ENCODE data around the gene ARHGAP24.

The ARHGAP24 gene

DNA sequence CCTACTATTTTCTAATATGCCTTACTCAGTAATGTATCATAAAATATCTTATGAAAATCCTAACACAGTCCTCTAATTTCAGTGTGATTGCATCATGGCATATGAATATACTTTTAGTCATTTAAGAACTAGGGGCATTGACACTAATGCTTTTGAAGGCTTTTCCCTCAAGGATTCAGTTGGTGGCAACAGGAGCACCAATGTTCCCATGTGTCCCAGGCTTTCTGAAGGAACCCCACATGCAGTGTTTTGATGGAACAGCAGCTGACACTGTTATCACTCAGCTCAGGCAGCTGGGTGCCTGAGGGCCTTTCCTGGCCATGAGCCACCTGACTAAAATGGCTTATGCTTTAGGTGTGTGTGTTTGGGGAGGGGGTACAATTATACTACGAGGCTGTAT is 348.3 kb downstream of the ARHGAP24 start:
- Histone ChIP-seq H3K9me3 (ENCODE audit: insufficient read depth, low read depth, low read length) (no peaks in the 10 kb centered on the region), H3K4me1 (ENCODE audit: insufficient read depth, low read length) (peaks cover 52% of the 10 kb centered on the region), H3K4me3 (ENCODE audit: low read length) (no peak overlapping the region), H3K9ac (ENCODE audit: low read depth, low read length) (no peak overlapping the region), H3K27ac (ENCODE audit: low read depth, low read length) (peak overlapping the region; percentile 58; the same call in 1 of the 2 replicates), H3K36me3 (ENCODE audit: insufficient read depth, low read length) (no peaks in the 10 kb centered on the region), H3K27me3 (ENCODE audit: insufficient read depth, low read length) (no peaks in the 10 kb centered on the region)
- WGBS: 38% methylated on average over 1 of the region's 1 CpG

DNA sequence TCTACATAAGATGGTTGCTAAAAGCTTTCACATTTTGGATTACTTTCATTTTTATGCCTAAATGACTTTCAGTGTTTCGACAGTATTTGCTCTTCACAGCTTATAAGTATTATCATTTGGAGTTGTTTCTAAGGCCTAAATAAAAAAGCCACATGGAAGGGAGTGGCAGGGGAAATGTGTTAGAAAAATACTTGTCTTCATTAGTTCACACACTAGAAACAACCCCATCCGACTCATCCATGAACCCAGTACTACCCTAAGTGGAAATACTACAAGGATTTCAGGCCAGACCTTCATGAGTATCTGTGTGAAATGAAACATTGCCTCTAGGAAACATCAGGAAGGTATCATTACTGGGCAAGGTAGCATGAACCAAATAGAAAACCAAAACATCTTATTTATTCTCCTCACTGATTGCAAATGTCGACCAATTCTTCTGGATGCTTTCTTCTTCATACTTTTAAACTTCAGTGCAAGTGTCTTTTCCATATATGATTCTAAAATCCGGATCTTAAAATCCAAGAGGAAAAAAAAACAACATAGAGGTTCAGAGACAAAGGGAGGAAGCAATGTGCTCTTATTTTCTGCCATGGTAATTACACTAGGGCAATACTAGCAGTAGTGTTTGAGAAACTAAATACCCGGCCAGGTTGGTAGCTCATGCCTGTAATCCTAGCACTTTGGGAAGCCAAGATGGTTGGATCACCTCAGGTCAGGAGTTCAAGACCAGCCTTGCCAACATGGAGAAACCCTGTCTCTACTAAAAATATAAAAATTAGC is 349.4 kb downstream of the ARHGAP24 start:
- H3K9ac ChIP-seq (ENCODE audit: low read depth, low read length): no peak overlapping the region
- no peak overlapping the region for H3K27ac ChIP-seq (ENCODE audit: low read depth, low read length)
- 86% methylated on average over 5 of the region's 5 CpGs for WGBS
- H3K36me3 ChIP-seq (ENCODE audit: insufficient read depth, low read length): no peaks in the 10 kb centered on the region
- H3K9me3 ChIP-seq (ENCODE audit: insufficient read depth, low read depth, low read length): no peaks in the 10 kb centered on the region
- peaks cover 49% of the 10 kb centered on the region for H3K4me1 ChIP-seq (ENCODE audit: insufficient read depth, low read length)
- no peak overlapping the region for H3K4me3 ChIP-seq (ENCODE audit: low read length)
- no peaks in the 10 kb centered on the region for H3K27me3 ChIP-seq (ENCODE audit: insufficient read depth, low read length)

DNA sequence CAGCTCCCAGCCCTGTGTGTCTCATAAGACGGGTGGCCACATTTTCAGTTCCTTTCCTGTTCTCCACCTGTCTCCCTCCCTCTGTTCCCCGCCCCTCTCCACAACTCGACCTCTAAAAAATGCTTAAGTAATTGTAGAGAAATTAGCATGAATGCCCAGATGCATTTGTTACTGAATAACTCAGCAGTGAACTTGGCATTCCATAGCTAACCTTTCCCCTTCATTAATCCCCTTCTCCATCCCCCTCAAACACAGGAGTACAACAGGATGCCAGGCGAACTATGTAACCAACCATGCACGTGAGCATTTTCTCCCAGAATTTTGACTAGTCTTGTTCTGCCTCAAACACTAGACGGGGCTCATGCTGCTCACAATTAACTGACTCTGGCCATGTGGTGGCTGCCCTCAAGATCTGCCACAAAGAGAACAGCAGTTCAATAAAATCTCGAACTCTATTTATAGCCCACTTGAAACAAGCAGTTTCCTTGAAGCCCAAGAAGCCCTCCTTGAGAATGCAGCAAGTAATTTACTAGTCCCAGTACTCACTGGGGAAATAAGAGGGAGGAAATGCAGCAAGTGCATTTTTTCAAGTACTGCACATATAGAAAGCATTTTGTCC is 351.2 kb downstream of the ARHGAP24 start:
- WGBS: 20% methylated on average over 5 of the region's 7 CpGs
- H3K4me3 ChIP-seq (ENCODE audit: low read length): no peak overlapping the region
- H3K9me3 ChIP-seq (ENCODE audit: insufficient read depth, low read depth, low read length): no peaks in the 10 kb centered on the region
- H3K4me1 ChIP-seq (ENCODE audit: insufficient read depth, low read length): peaks cover 49% of the 10 kb centered on the region
- peak overlapping the region; percentile 59 for H3K9ac ChIP-seq (ENCODE audit: low read depth, low read length)
- no peaks in the 10 kb centered on the region for H3K36me3 ChIP-seq (ENCODE audit: insufficient read depth, low read length)
- H3K27me3 ChIP-seq (ENCODE audit: insufficient read depth, low read length): no peaks in the 10 kb centered on the region
- H3K27ac ChIP-seq (ENCODE audit: low read depth, low read length): peak overlapping the region; percentile 84

DNA sequence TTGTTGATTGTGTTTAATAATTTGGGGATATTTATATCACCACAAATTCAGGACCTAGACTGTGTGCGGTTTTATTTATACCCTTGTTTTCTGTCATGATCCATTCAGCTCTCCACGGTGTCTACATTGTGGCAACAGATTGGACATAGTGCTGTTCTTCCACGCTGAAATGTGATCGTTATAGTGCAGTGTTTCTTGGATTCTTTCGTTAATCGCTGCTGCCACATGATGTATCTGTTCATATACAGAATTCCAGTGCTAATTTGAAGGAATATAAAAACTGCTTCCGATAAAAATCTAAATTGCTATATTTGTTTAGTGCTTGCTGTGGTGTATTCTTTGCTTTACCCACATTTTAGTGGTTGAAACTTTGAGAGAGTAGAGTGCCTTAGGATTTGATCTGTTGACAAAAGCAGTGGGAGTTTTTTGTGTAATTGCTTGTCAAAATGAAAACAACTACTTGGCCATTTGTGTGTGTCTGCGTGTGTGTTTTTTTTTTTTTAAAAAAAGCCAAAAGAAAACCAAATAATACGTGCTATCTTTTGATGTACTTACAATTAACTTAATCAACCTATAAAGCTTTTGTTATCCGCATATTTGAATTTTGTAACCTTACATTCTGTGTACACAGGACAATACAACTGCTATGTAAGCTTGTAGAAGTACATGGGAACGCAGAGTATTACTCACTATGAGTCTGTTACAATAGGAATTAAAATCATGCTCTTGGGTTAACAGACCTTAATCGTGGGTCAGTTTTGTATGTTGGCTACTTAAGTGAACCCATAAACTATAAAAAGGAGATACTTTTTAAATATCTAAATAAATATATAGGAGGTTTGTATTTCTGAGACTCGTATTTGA is 353.3 kb downstream of the ARHGAP24 start:
- H3K27me3 ChIP-seq (ENCODE audit: insufficient read depth, low read length): no peaks in the 10 kb centered on the region
- 87% methylated on average over 12 of the region's 13 CpGs for WGBS
- H3K9ac ChIP-seq (ENCODE audit: low read depth, low read length): no peak overlapping the region
- H3K27ac ChIP-seq (ENCODE audit: low read depth, low read length): 0 out of 2 replicates have a peak overlapping the region, but pooled peaks have one; percentile 19
- peaks cover 60% of the 10 kb centered on the region for H3K4me1 ChIP-seq (ENCODE audit: insufficient read depth, low read length)
- no peak overlapping the region for H3K4me3 ChIP-seq (ENCODE audit: low read length)
- no peaks in the 10 kb centered on the region for H3K36me3 ChIP-seq (ENCODE audit: insufficient read depth, low read length)
- H3K9me3 ChIP-seq (ENCODE audit: insufficient read depth, low read depth, low read length): no peaks in the 10 kb centered on the region

DNA sequence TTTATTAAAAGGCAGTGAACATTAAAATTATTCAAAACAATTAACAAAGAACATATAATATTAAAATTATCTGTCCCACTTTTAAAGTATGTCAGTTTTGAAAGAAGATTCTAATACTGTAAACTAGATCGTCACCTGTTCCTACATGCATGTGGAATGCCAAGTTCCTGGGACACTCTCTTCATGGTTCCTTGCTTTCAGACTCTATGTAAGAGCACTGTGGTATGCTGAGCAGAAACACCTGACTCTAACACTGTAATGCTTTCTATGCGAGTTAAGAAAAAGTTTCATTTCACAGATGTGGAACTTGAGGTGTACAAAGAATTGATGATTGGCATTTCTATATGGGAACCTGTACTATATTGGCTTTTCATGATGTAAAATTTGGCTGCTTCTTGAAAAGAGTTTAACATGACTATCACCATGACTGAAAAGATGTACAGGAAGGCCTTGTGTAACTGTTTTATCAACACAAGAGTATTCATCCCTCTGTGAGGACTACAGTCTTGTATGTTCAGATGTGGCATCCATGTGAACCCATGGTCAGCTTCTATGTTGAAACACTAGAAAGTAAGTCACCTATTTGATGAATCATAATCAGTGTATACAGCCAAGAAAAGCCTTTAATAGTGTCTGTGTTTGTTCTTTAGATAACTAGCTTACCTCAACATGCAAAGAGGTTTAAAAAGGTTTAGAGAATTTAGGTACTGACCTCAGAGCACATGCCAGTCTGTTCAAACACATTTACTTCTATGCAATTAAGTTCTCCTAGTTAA is 354.5 kb downstream of the ARHGAP24 start:
- Histone ChIP-seq H3K4me1 (ENCODE audit: insufficient read depth, low read length) (peaks cover 49% of the 10 kb centered on the region), H3K9ac (ENCODE audit: low read depth, low read length) (no peak overlapping the region), H3K27me3 (ENCODE audit: insufficient read depth, low read length) (no peaks in the 10 kb centered on the region), H3K9me3 (ENCODE audit: insufficient read depth, low read depth, low read length) (no peaks in the 10 kb centered on the region), H3K36me3 (ENCODE audit: insufficient read depth, low read length) (no peaks in the 10 kb centered on the region), H3K4me3 (ENCODE audit: low read length) (no peak overlapping the region), H3K27ac (ENCODE audit: low read depth, low read length) (no peak overlapping the region)
- 80% methylated on average over 2 of the region's 2 CpGs for WGBS

DNA sequence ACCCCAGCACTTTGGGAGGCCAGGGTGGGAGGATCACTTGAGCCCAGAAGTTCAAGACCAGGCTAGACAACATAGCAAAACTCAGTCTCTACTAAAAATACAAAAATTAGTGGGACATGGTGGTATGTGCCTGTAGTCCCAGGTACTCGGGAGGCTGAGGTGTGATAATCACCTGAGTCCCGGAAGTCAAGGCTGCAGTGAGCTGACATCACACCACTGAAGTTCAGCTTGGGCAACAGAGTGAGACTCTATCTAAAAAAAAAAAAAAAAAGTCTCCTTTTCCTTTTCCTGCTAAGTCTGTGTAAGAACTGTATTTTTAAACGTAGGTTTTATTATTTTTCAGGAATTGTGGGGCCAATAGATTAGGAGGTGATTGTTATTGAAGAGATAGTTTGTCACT is 356.7 kb downstream of the ARHGAP24 start:
- WGBS: 90% methylated on average over 3 of the region's 3 CpGs
- Histone ChIP-seq H3K4me1 (ENCODE audit: insufficient read depth, low read length) (peaks cover 36% of the 10 kb centered on the region), H3K36me3 (ENCODE audit: insufficient read depth, low read length) (no peaks in the 10 kb centered on the region)

DNA sequence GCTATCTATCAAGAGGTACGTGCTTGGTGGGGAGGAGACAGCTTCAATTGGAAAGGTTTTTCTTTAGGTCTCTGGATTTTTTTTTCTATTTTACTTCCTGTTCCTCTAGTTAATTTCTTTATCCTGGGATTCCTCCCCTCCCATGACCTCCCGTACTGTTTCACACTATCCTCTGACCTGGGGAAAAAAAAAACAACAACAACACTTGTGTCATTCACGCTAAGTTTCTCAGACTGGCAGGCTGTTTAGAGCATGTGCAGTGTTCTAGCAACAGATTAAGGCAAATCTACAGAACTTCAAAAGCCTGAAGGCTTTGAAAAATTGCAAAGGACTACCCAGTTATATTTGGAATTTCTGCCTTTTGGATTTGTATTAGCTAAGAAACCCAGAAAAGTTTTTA is 358.4 kb downstream of the ARHGAP24 start:
- 55% methylated on average over 3 of the region's 3 CpGs for WGBS
- no peaks in the 10 kb centered on the region for H3K36me3 ChIP-seq (ENCODE audit: insufficient read depth, low read length)

More for the DNA sequence above, 356.7 kb downstream of the ARHGAP24 start:
- no peak overlapping the region for H3K4me3 ChIP-seq (ENCODE audit: low read length)
- H3K9me3 ChIP-seq (ENCODE audit: insufficient read depth, low read depth, low read length): no peaks in the 10 kb centered on the region
- no peak overlapping the region for H3K27ac ChIP-seq (ENCODE audit: low read depth, low read length)
- H3K9ac ChIP-seq (ENCODE audit: low read depth, low read length): no peak overlapping the region
- no peaks in the 10 kb centered on the region for H3K27me3 ChIP-seq (ENCODE audit: insufficient read depth, low read length)

DNA sequence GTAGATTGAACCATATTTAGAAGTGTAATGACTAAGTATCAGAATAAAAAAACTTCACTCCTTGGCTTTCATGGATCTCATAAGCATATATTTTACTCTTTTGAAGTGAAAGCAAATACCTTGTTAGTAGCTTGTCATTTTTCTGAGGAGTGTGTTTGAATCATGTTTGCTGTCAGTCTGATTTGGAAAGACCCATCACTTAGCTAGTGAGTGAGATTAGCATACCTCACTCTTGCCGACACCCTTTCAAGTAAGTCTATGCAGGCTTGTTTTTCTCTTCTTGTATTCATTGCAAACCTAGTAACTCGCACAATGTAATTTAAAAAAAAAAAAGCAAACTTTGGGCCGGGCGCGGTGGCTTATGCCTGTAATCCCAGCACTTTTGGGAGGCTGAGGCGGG is 360.0 kb downstream of the ARHGAP24 start:
- Histone ChIP-seq H3K27me3 (ENCODE audit: insufficient read depth, low read length) (no peaks in the 10 kb centered on the region), H3K36me3 (ENCODE audit: insufficient read depth, low read length) (no peaks in the 10 kb centered on the region), H3K4me3 (ENCODE audit: low read length) (no peak overlapping the region), H3K4me1 (ENCODE audit: insufficient read depth, low read length) (peaks cover 15% of the 10 kb centered on the region), H3K9ac (ENCODE audit: low read depth, low read length) (no peak overlapping the region), H3K27ac (ENCODE audit: low read depth, low read length) (no peak overlapping the region), H3K9me3 (ENCODE audit: insufficient read depth, low read depth, low read length) (no peaks in the 10 kb centered on the region)
- 96% methylated on average over 6 of the region's 6 CpGs for WGBS

More for the DNA sequence above, 358.4 kb downstream of the ARHGAP24 start:
- Histone ChIP-seq H3K9me3 (ENCODE audit: insufficient read depth, low read depth, low read length) (no peaks in the 10 kb centered on the region), H3K4me1 (ENCODE audit: insufficient read depth, low read length) (peaks cover 19% of the 10 kb centered on the region), H3K27me3 (ENCODE audit: insufficient read depth, low read length) (no peaks in the 10 kb centered on the region), H3K27ac (ENCODE audit: low read depth, low read length) (no peak overlapping the region), H3K4me3 (ENCODE audit: low read length) (no peak overlapping the region), H3K9ac (ENCODE audit: low read depth, low read length) (no peak overlapping the region)

DNA sequence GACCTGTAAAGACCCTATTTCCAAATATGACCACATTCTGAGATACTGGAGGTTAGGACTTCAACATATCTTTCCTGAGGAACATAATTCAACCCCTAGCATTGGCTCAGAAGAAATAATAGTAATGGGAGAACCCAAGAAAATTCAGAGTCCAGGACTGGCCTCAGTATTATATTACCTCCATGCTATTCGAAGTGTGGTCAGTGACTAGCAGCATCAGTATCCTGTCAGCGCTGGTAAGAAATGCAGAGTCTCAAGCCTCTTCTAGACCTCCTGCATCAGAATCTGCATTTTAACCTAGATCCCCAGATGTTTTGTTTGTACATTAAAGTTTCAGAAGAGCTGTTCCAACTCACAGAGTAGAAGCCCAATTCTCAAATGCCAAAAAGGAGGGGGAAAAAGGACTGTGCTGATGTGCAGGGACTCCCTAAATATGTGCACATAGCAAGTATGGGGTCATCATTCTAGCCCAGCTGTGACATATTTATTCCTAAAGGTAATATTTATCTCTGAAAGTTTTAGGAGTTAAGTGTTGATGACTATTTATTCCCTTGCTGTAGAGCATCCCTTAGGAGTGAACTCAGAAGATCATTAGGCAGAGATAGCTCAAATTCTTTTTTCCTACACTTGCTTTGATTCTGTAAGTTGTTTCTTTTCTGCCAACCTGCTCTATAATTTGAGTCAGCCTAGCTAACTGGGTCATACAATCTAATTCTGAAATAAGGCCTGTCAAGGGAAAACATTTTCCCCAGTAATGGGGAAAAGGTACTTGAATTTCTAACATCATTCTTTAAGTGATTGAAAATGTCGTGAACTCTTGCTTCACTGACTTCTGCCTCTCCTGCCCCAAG is 361.9 kb downstream of the ARHGAP24 start:
- 93% methylated on average over 3 of the region's 3 CpGs for WGBS

DNA sequence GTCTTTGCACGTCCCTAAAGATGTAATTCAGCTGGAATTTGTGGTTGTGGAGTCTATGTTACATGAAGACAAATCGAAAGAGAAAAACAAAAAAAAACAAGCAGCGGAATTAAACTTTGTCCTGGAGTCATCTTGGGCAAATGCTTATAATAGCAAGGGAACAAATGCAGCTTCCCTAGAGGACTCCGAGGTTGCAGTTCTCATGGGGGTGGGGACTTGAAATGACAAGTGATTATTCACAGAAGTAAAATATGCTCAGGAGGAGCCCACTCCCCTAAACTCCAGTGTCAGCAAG is 362.4 kb downstream of the ARHGAP24 start:
- WGBS: 87% methylated on average over 4 of the region's 4 CpGs
- Histone ChIP-seq H3K9me3 (ENCODE audit: insufficient read depth, low read depth, low read length) (no peaks in the 10 kb centered on the region), H3K27me3 (ENCODE audit: insufficient read depth, low read length) (no peaks in the 10 kb centered on the region), H3K9ac (ENCODE audit: low read depth, low read length) (no peak overlapping the region), H3K4me1 (ENCODE audit: insufficient read depth, low read length) (0 out of 2 replicates have a peak, but pooled peaks cover 6% of the 10 kb centered on the region), H3K4me3 (ENCODE audit: low read length) (no peak overlapping the region), H3K36me3 (ENCODE audit: insufficient read depth, low read length) (no peaks in the 10 kb centered on the region), H3K27ac (ENCODE audit: low read depth, low read length) (no peak overlapping the region)

More for the DNA sequence above, 361.9 kb downstream of the ARHGAP24 start:
- Histone ChIP-seq H3K9me3 (ENCODE audit: insufficient read depth, low read depth, low read length) (no peaks in the 10 kb centered on the region), H3K4me1 (ENCODE audit: insufficient read depth, low read length) (peaks cover 12% of the 10 kb centered on the region), H3K36me3 (ENCODE audit: insufficient read depth, low read length) (no peaks in the 10 kb centered on the region), H3K27me3 (ENCODE audit: insufficient read depth, low read length) (no peaks in the 10 kb centered on the region), H3K4me3 (ENCODE audit: low read length) (no peak overlapping the region), H3K9ac (ENCODE audit: low read depth, low read length) (no peak overlapping the region), H3K27ac (ENCODE audit: low read depth, low read length) (no peak overlapping the region)

All from HUES64 (cell line).